HL-60 (cell line): ENCODE measurements around the gene RABGEF1.
"Not testable (repeated sequence)": the region's sequence is repeated elsewhere in the genome, so short reads cannot be mapped to it uniquely, and the experiment has no call there.

Source experiments
- CTCF ChIP-seq: IDR thresholded peaks from one replicate; pipeline ENCODE4 v1.5.1; 2011; ENCODE audit warnings: low read length, control low read depth, inconsistent platforms; ENCODE audit not compliant: insufficient read depth
- GABPA ChIP-seq: IDR thresholded peaks from 2 replicates; pipeline ENCODE4 v1.6.1; 2012; ENCODE audit warnings: low read depth
- POLR2AphosphoS5 ChIP-seq: IDR thresholded peaks from 2 replicates; pipeline ENCODE4 v1.6.1; 2012; ENCODE audit warnings: low read depth
- SPI1 ChIP-seq: IDR thresholded peaks from 2 replicates; pipeline ENCODE4 v1.6.1; 2012; ENCODE audit warnings: low read depth, mild to moderate bottlenecking, borderline replicate concordance

GRCh38 chr7:66783887-66784595 lies 43.5 kb downstream of the RABGEF1 start:
- not testable (repeated sequence) for TF ChIP-seq CTCF, SPI1, GABPA, POLR2AphosphoS5
